Measurements from ENCODE around the gene FCHSD2.
"Not testable (repeated sequence)": the region's sequence is repeated elsewhere in the genome, so short reads cannot be mapped to it uniquely, and the experiment has no call there.

FCHSD2 gene

DNA sequence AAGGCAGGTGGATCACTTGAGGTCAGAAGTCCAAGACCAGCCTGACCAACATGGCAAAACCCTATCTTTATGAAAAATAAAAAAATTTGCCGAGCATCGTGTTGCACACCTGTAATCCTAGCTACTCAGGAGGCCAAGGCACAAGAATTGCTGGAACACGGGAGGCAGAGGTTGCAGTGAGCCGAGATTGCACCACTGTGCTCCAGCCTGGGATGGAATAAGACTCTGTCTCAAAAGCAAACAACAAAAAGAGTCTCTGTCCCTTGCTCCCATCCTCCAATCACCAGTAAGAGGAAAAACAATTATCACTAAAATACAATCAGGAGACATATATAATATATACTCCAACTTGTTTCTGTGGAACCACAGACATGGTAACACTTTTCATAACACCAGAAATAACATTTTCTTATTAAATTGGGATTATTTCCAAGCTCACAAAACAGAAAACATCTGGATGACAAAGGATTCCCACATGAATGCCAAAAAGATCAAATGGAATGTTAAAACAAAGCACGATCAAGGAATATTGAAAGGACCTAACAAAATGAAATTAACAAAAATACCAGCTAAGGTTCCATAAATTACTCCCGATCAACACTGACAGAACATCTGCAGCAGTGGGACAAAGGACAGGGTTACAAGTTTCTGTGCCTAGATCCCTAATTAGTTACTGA lies 15.2 kb downstream of the FCHSD2 start:
- Histone ChIP-seq H3K27me3 (no peaks in the 10 kb centered on the region), H3K36me3 (peaks cover 2% of the 10 kb centered on the region), H3K4me1 (no peaks in the 10 kb centered on the region), H3K9me3 (no peaks in the 10 kb centered on the region), H3K4me3 (ENCODE audit: low read depth, low read length) (no peak overlapping the region)
- TF ChIP-seq CTCF (IDR thresholded peaks at IDR 0.05; ENCODE audit: low read depth, low read length), result no peak
- no peak for DNase-seq

GRCh38 chr11:73124800-73125199 lies 17.3 kb downstream of the FCHSD2 start:
- H3K27me3 ChIP-seq, result no peaks in the 10 kb centered on the region
- H3K9me3 ChIP-seq, result no peaks in the 10 kb centered on the region
- H3K4me3 ChIP-seq (ENCODE audit: low read depth, low read length), result no peak overlapping the region
- H3K36me3 ChIP-seq, result no peaks in the 10 kb centered on the region
- H3K4me1 ChIP-seq, result no peaks in the 10 kb centered on the region
- TF ChIP-seq CTCF (IDR thresholded peaks at IDR 0.05; ENCODE audit: low read depth, low read length), result no peak
- no peak for DNase-seq

DNA sequence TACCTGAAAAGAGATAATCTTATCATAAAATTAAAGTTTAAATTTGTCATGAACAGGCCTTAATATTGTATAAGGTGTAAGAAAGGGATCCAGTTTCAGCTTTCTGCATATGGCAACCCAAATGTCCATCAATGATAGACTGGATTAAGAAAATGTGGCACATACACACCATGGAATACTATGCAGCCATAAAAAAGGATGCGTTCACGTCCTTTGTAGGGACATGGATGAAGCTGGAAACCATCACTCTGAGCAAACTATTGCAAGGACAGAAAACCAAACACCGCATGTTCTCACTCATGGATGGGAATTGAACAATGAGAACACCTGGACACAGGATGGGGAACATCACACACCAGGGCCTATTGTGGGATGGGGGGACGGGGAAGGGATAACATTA lies 18.2 kb downstream of the FCHSD2 start:
- not testable (repeated sequence) for H3K36me3 ChIP-seq; H3K4me3 ChIP-seq (ENCODE audit: low read depth, low read length); H3K27me3 ChIP-seq; DNase-seq; H3K9me3 ChIP-seq; H3K4me1 ChIP-seq

GRCh38 chr11:73121692-73122091 lies 20.4 kb downstream of the FCHSD2 start:
- Histone ChIP-seq H3K36me3 (no peaks in the 10 kb centered on the region), H3K9me3 (no peaks in the 10 kb centered on the region), H3K27me3 (no peaks in the 10 kb centered on the region), H3K4me3 (ENCODE audit: low read depth, low read length) (no peak overlapping the region), H3K4me1 (no peaks in the 10 kb centered on the region)
- no peak for DNase-seq
- no peak for TF ChIP-seq CTCF (IDR thresholded peaks at IDR 0.05; ENCODE audit: low read depth, low read length)

- Histone ChIP-seq H3K36me3 (peaks cover 4% of the 10 kb centered on the region), H3K4me1 (no peaks in the 10 kb centered on the region), H3K27me3 (no peaks in the 10 kb centered on the region), H3K9me3 (no peaks in the 10 kb centered on the region; the same call in 1 of the 2 replicates), H3K4me3 (ENCODE audit: low read depth, low read length) (no peak overlapping the region)
- no peak for TF ChIP-seq CTCF (IDR thresholded peaks at IDR 0.05; ENCODE audit: low read depth, low read length)
- DNase-seq, result no peak
Observed at GRCh38 chr11:73117071-73117470, 25.0 kb downstream of the FCHSD2 start.

GRCh38 chr11:73116636-73117035 lies 25.5 kb downstream of the FCHSD2 start:
- Histone ChIP-seq H3K9me3 (no peaks in the 10 kb centered on the region; the same call in 1 of the 2 replicates), H3K27me3 (no peaks in the 10 kb centered on the region), H3K4me1 (no peaks in the 10 kb centered on the region), H3K36me3 (peaks cover 4% of the 10 kb centered on the region), H3K4me3 (ENCODE audit: low read depth, low read length) (no peak overlapping the region)
- no peak for DNase-seq
- no peak for TF ChIP-seq CTCF (IDR thresholded peaks at IDR 0.05; ENCODE audit: low read depth, low read length)
